ENCODE data around the gene SYT2. TPM values are rescaled to one million over a fixed set of nuclear protein-coding genes. Genes with fewer than 3 reads are reported as not detected.

SYT2 gene
- polyA plus RNA-seq, 1 of the 3 experiments (the other 2 are of a cell fraction): 0.03 TPM

GRCh38 chr1:202677433-202677832, 32.8 kb downstream of the SYT2 start:
- Histone ChIP-seq H3K9ac (no peak overlapping the region), H3K9me3 (no peaks in the 10 kb centered on the region), H2AFZ (ENCODE audit: low read depth) (no peak overlapping the region), H3K9me2 (no peaks in the 10 kb centered on the region), H3K27ac (ENCODE audit: low read depth in 2 of 2, low read length in 1 of 2) (no peak overlapping the region), H3K4me3 (ENCODE audit: low read depth in 2 of 2, low read length in 1 of 2) (no peak overlapping the region), H3K79me2 (ENCODE audit: insufficient read depth) (no peaks in the 10 kb centered on the region), H4K20me1 (ENCODE audit: insufficient read depth) (no peaks in the 10 kb centered on the region), H3F3A (replicated peaks; ENCODE audit: insufficient read depth) (no peaks in the 10 kb centered on the region), H3K36me3 (replicated peaks in 1 of 2; ENCODE audit: control insufficient read depth in 1 of 2, insufficient read depth in 2 of 2, low read length in 1 of 2) (no peaks in the 10 kb centered on the region), H3K4me1 (ENCODE audit: control insufficient read depth in 1 of 2, insufficient read depth in 2 of 2, low read depth in 1 of 2, low read length in 1 of 2) (peaks cover 0 to 2% of the 10 kb centered on the region in 2 experiments; a peak in 1 of 4 replicates), H3K27me3 (ENCODE audit: insufficient read depth) (peaks cover 17% of the 10 kb centered on the region; the same call in 1 of the 2 replicates), H3K4me2 (no peak overlapping the region)
- WGBS (ENCODE audit: low lambda C conversion rate): 42% methylated on average over 2 of the region's 2 CpGs
- TF ChIP-seq FOXJ3 (CRISPR knock-in tag; IDR thresholded peaks at IDR 0.05) (no peak), GABPA (IDR thresholded peaks at IDR 0.05; ENCODE audit: low read depth) (no peak), YY1 (IDR thresholded peaks at IDR 0.05; ENCODE audit: low read depth) (no peak), MXI1 (IDR thresholded peaks at IDR 0.05; ENCODE audit: low read depth, low read length) (no peak)
- DNase-seq: no peak
- ChIA-PET POLR2A (no interaction called here), CTCF (no interaction called here)

- H3K36me3 ChIP-seq (replicated peaks in 1 of 2; ENCODE audit: control insufficient read depth in 1 of 2, insufficient read depth in 2 of 2, low read length in 1 of 2): no peaks in the 10 kb centered on the region
- no peaks in the 10 kb centered on the region for H3K9me2 ChIP-seq
- POLR2A ChIA-PET: no interaction called here
- no peaks in the 10 kb centered on the region for H3F3A ChIP-seq (replicated peaks; ENCODE audit: insufficient read depth)
- no peak for DNase-seq
- no peak overlapping the region for H3K9ac ChIP-seq
- peaks cover 10% of the 10 kb centered on the region; the same call in 1 of the 2 replicates for H3K27me3 ChIP-seq (ENCODE audit: insufficient read depth)
- no peaks in the 10 kb centered on the region for H3K9me3 ChIP-seq
- no peak overlapping the region for H3K4me3 ChIP-seq (ENCODE audit: low read depth in 2 of 2, low read length in 1 of 2)
- WGBS (ENCODE audit: low lambda C conversion rate): 52% methylated on average over 5 of the region's 5 CpGs
- no peaks in the 10 kb centered on the region for H4K20me1 ChIP-seq (ENCODE audit: insufficient read depth)
- H3K79me2 ChIP-seq (ENCODE audit: insufficient read depth): no peaks in the 10 kb centered on the region
- no peaks in the 10 kb centered on the region for H3K4me1 ChIP-seq (ENCODE audit: control insufficient read depth in 1 of 2, insufficient read depth in 2 of 2, low read depth in 1 of 2, low read length in 1 of 2)
- no peak overlapping the region for H3K27ac ChIP-seq (ENCODE audit: low read depth in 2 of 2, low read length in 1 of 2)
- H3K4me2 ChIP-seq: no peak overlapping the region
- CTCF ChIA-PET: interaction anchor here (0.9 to 1.1 kb wide), 2 partner anchors 8 to 87 kb away, joined by 3 read pairs; no protein-coding TSS in a partner anchor
- H2AFZ ChIP-seq (ENCODE audit: low read depth): no peak overlapping the region
- TF ChIP-seq MXI1 (IDR thresholded peaks at IDR 0.05; ENCODE audit: low read depth, low read length) (no peak), EP300 (IDR thresholded peaks at IDR 0.05; ENCODE audit: borderline replicate concordance in 1 of 2, low read depth in 1 of 2, low read length in 1 of 2) (no peak), POLR2AphosphoS5 (IDR thresholded peaks at IDR 0.05; ENCODE audit: low read depth, low read length) (no peak), GABPA (IDR thresholded peaks at IDR 0.05; ENCODE audit: low read depth) (no peak), PBX3 (IDR thresholded peaks at IDR 0.05) (no peak)
Measured at GRCh38 chr1:202673531-202673930, 36.7 kb downstream of the SYT2 start.

GRCh38 chr1:202671399-202671798, 38.9 kb downstream of the SYT2 start:
- Histone ChIP-seq H4K20me1 (ENCODE audit: insufficient read depth) (no peaks in the 10 kb centered on the region), H2AFZ (ENCODE audit: low read depth) (no peak overlapping the region), H3K27me3 (ENCODE audit: insufficient read depth) (peaks cover 10% of the 10 kb centered on the region; the same call in 1 of the 2 replicates), H3K4me1 (ENCODE audit: control insufficient read depth in 1 of 2, insufficient read depth in 2 of 2, low read depth in 1 of 2, low read length in 1 of 2) (no peaks in the 10 kb centered on the region), H3K27ac (ENCODE audit: low read depth in 2 of 2, low read length in 1 of 2) (no peak overlapping the region), H3K9me3 (no peaks in the 10 kb centered on the region), H3K9ac (no peak overlapping the region), H3F3A (replicated peaks; ENCODE audit: insufficient read depth) (no peaks in the 10 kb centered on the region), H3K36me3 (replicated peaks in 1 of 2; ENCODE audit: control insufficient read depth in 1 of 2, insufficient read depth in 2 of 2, low read length in 1 of 2) (no peaks in the 10 kb centered on the region), H3K4me3 (ENCODE audit: low read depth in 2 of 2, low read length in 1 of 2) (no peak overlapping the region), H3K4me2 (no peak overlapping the region), H3K9me2 (no peaks in the 10 kb centered on the region), H3K79me2 (ENCODE audit: insufficient read depth) (no peaks in the 10 kb centered on the region)
- DNase-seq: no peak
- WGBS (ENCODE audit: low lambda C conversion rate): 48% methylated on average over 5 of the region's 5 CpGs
- ChIA-PET POLR2A (interaction anchor here (0.6 kb wide), 1 partner anchor 10 kb away, joined by 3 read pairs; no protein-coding TSS in a partner anchor), CTCF (interaction anchor here (2.0 kb wide), 1 partner anchor 48 kb away, joined by 12 read pairs; no protein-coding TSS in a partner anchor)
- no peak for TF ChIP-seq FOSL2 (IDR thresholded peaks at IDR 0.05; ENCODE audit: borderline replicate concordance, low read depth)
- no peak for TF ChIP-seq FOXM1 (IDR thresholded peaks at IDR 0.05; ENCODE audit: low read depth)
- TF ChIP-seq TAF1 (IDR thresholded peaks at IDR 0.05; ENCODE audit: borderline replicate concordance, low read depth, low read length): no peak
- TF ChIP-seq TEAD4 (IDR thresholded peaks at IDR 0.05; ENCODE audit: borderline replicate concordance, insufficient read depth): no peak
- no peak for TF ChIP-seq GATA2 (CRISPR knock-in tag; IDR thresholded peaks at IDR 0.05)
- no peak for TF ChIP-seq MXI1 (IDR thresholded peaks at IDR 0.05; ENCODE audit: low read depth, low read length)
- no peak for TF ChIP-seq REST (IDR thresholded peaks at IDR 0.05; ENCODE audit: low read depth, low read length)
- TF ChIP-seq CTCF (IDR thresholded peaks at IDR 0.05): no peak
- no peak for TF ChIP-seq ELF1 (IDR thresholded peaks at IDR 0.05)
- no peak for TF ChIP-seq GABPA (IDR thresholded peaks at IDR 0.05; ENCODE audit: low read depth)
- no peak for TF ChIP-seq NRF1 (IDR thresholded peaks at IDR 0.05; ENCODE audit: low read depth, low read length)

Measured in SK-N-SH (cell line).